ENCODE results near the gene LKAAEAR1. TPM values are rescaled to one million over a fixed set of nuclear protein-coding genes. Genes with fewer than 3 reads are reported as not detected.
"Not testable (repeated sequence)": the region's sequence is repeated elsewhere in the genome, so short reads cannot be mapped to it uniquely, and the experiment has no call there.

LKAAEAR1 gene, protein sequence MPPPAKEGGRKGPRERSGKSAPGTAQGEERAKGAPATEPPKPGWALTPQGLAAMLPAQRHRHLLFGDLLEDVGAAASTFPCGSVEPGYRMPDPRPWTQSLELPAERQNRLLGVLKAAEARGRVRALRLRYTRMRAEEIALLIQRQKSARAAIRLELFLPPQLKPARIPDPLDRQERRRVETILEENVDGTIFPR
- 0.25 TPM for polyA plus RNA-seq (2013, experiment 1 of 2; ENCODE audit: insufficient read length)
- not detected for polyA plus RNA-seq (2013, experiment 2 of 2; ENCODE audit: insufficient read length)

DNA sequence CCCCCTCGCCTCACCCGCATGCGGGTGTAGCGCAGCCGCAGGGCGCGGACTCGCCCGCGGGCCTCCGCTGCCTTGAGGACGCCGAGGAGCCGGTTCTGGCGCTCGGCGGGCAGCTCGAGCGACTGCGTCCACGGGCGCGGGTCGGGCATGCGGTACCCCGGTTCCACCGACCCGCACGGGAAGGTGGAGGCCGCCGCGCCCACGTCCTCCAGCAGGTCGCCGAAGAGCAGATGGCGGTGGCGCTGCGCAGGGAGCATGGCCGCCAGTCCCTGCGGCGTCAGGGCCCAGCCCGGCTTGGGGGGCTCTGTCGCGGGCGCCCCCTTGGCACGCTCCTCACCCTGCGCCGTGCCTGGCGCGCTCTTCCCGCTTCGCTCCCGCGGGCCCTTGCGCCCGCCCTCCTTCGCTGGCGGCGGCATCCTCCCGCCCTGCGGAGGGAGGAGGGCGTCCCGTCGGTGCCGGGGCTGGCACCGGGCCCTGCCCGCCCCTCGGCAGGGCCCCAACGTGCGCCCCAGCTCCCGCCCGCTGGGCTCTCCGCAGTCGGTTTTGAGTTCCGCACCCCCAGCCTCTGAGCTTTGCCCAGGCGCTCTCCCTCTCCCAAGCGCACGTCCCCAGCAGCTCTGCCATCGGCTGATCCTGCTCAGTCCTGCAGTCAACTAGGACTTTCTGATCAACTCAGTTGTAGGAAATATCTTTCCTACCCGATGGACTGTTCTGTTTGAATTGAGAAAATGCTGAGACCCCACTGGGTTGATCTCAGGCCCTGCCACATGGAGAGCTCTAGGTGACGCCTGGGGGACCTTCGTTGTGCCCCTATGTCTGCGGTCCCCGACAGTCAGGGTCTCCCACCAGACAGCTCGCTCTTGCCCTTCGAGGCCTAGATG lies at the start of gene LKAAEAR1:
Gene LKAAEAR1, minus strand, starts transcription at position 595 of the 881 bp plus-strand sequence. Its CDS starts 179 bp downstream, at position 416.
- DNase-seq: no peak

- peak; percentile 23 for DNase-seq
These were observed 47.2 kb upstream of the LKAAEAR1 start for GRCh38 chr20:64131406-64131805.

DNA sequence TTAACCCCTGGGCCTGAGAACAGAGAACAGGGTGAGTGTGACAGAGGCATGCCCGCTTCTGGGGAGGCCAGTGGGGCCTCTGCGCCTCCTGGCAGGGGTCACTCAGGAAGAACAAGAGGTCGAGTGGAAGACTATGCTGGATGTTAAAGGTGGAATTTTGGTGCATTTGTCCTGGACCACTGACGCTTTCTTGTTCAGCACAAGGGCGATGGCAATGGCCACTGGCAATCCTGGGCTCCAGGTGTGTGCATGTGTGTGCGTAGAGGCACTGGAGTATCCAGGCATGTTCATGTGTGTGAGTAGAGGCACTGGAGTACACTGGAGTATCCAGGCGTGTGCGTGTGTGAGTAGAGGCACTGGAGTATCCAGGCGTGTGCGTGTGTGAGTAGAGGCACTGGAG lies 46.7 kb upstream of the LKAAEAR1 start:
- DNase-seq: no peak

GRCh38 chr20:64130271-64130670 lies 46.1 kb upstream of the LKAAEAR1 start:
- no peak for DNase-seq

DNA sequence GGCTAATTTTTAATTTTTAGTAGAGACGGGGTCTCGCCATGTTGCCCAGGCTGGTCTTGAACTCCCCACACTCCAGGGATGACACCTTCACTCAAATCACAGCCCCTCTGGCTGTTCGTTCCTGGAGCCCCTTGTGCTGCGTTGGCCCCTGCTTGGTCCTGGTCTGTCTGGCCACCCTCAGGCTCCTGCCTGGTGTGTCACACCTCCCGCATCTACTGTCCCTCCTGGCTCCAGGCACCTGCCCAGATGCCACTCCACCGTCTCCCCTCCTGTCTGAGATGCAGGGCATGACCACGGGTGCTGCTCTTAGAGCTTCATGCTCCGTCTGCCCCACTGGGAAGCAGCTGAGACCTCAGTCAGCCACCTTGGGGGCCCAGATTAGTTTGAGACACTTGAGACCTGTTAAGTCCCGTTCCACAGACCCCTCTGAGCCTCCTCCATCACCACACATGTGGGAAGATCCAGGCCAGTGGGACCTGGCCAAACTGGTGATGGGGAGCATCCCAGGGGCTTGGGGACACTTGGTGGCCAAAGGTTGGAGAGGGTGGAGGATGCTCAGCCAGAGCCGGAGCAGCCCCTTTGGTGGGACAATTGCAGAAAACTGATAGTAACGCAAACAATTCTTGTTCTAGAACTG lies 45.1 kb upstream of the LKAAEAR1 start:
- no peak for DNase-seq

- DNase-seq: not testable (repeated sequence)
These were observed 39.3 kb upstream of the LKAAEAR1 start for GRCh38 chr20:64123517-64123916.

- DNase-seq: not testable (repeated sequence)
These were observed 38.7 kb upstream of the LKAAEAR1 start for GRCh38 chr20:64122927-64123326.

GRCh38 chr20:64121586-64121985 lies 37.4 kb upstream of the LKAAEAR1 start:
- no peak for DNase-seq

DNA sequence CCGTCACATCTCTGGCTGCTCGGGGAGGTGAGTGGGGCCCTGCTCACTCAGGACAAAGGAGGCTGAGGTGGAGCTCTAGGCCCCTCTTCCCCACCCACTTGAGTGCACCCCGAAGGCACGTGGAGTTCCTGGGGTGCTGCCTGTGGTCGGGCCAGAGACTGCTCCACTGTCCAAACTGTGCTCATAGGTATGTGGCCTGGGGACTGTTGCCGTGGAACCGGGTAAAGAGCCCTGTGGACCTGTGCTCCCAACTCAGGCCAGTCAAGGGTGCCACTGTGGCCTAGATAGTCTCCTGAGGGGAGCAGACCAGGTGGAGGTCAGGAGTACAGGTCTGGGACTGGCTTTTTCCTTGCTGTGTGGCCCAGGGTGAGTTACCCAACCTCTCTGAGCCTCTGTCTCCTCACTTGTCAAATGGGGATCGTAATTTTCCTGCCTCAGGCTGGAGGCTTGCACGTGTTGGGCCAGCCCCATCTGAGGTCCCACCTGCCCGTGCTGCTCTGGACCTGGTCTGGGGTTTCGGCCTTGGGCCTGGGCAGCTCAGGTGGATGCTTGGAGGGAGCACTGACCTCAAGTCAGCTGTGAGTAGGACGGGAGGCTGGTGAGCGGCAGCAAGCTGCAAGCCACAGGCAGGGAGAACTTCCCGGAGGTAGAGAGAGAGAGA lies 35.6 kb upstream of the LKAAEAR1 start:
- no peak for DNase-seq

- no peak for DNase-seq
These were observed 35.1 kb upstream of the LKAAEAR1 start for GRCh38 chr20:64119301-64119680.

GRCh38 chr20:64117432-64117777 lies 33.2 kb upstream of the LKAAEAR1 start:
- not testable (repeated sequence) for DNase-seq

DNA sequence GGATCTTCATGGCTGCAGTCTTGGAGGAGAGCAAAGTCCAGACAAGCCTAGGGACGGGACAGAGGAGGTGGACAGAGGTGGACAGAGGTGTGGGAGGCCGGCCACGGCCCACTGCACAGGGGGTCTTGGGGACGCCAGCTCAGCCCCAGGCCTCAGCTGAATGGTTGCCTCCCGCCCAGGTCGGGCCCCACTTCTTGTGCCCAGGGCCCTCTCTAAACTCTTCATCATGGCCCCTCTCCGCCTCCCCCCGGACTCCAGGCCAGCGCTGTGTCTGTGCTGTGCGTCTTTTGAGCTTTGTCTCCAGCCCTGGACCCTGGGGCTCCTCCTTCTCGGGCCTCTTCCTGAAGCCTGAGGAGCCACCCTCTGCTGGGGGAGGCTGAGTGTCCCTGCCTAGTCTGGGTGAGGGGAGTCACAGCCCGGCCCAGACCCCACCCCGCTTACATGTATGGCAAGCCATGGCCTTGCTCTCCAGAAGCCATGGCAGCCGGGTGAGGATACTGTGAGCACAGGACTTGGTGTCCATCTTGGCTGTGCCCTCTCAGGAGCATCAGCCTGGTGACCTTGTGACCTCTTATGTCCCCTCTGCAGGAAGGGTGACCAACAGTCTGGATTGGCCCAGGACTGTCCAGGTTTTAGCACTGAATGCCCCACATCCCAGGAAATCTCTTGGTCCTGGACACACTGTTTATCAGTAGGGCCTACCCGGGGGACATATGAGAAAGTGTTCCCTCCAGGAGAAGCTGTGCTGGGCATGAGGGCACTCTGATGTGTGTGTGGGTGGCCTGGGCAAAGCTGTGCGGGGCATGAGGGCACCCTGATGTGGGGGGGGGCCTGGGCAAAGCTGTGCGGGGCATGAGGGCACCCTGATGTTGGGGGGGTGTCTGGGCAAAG lies 32.6 kb upstream of the LKAAEAR1 start:
- no peak for DNase-seq

GRCh38 chr20:64116016-64116415 lies 31.8 kb upstream of the LKAAEAR1 start:
- no peak for DNase-seq

DNA sequence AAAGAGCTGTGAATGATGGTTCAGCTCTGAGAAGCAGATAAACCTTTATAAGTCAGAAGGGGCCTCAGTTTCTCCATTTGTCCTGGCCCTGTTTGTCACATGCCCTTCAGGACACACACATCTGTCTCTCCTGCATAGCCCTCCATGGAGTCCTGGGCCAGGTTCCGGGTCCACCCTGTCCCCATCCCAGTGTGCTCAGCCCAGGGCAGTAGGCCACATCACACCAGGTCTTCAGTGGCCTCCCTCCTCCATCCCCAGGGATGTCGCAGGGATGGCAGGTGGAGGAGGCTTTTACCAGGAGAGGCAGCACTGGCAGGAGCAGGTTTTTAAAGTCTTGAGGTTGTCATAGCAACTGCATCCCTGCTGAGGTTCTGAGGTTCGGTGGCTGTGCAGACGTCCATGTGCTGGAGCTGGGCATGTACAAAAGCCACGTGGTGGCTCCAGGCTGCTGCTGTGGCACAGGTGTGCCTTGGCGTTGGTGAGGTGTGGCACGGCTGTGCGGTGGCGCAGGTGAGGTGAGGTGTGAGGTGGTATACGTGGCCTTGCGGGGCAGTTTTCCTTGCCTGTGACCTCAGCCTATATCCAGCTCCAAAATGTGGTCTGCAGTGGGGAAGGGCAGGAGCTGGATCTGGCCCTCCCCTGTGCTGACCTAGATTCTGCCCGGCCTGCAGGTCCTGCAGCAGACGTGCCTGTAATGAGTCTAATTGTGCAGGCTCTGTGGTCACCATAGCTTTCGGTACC lies 31.1 kb upstream of the LKAAEAR1 start:
- DNase-seq: no peak

DNA sequence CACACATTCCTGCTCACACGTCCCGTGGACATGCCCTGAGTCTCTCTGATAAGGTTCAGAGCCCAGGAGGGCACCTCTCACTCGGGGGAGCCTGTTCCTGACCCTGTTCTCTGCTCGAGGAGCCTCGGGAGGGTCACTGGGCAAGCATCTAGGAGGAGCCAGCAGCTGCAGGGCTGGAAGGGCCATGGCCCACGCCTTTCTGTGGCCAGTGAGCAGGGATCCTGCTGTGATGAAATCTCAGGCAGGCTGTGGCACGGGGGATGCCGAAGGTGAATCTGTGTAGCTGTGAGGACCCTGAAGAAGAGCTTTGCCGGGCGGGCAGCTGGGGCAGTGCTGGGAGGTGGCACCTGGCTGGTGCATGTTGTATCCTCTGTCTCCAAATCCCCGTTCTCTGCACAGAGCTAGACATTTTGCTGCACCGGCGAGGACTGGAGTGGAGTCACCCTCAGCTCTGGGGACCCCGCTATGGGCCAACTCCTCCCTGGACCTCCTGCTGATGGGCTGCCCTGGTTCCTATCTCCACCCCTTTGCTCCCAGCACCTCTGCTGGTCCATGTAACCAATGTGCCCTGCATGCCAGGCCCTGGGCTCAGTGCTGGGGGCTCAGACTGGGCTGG lies 30.3 kb upstream of the LKAAEAR1 start:
- DNase-seq: no peak

- no peak for DNase-seq
These were observed 29.7 kb upstream of the LKAAEAR1 start for GRCh38 chr20:64113796-64114355.

DNA sequence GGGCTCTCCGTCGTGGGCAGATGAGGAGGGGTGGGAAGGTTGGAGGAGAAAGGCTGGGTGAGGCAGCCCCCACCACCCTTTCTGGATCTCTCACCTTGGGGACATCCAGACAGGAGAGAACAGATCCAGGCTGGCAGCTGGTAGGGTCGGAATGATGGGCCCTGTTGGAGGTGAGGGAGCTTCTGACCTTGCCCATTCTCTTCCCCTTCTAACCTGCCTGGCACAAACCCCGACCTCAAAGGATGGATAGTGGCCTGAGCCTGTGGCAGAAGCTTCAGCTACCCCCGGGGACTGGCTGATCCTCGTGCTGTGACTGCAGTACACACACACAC lies 29.2 kb upstream of the LKAAEAR1 start:
- DNase-seq: no peak

DNA sequence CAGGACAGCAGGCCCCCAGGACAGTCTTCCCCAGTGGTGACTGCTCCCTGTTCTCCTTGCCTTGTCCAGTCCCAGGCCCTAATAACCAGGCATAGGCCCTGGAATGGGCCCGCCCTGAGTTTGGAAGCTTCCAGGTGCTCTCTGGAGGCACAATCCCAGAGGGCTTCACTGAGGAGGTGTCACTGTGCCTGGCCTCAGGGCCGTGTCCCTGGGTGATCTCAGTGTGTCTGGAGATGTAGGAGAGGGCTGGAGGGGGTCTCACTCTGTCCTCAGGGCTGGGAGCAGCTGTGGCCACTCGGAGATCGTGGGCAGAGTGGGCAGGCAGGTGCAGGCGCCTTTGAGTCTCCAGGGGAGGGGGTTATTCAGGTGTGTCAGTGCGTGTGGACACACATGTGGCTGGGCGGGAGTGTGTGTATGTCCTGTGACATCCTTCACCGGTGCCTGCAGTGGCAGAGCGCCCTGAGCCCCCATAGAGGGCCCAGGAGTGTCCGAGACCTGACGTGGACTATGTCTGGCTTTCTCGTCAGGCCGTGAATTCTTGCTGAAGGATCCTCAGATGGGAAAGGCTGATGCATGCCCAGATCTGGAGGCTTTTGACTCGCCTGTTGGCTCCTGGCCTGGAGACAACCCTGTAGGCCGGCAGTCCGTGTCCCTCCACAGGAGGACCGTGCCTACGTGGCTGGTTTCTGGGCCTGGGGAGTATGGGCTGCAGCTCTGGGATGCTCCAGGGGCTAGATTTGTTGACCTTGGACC lies 28.7 kb upstream of the LKAAEAR1 start:
- DNase-seq: no peak

- no peak for DNase-seq
These were observed 27.8 kb upstream of the LKAAEAR1 start for GRCh38 chr20:64111841-64112641.

Data from fibroblast of skin of scalp (primary cell).